ENCODE data around the gene LGALS9. TPM values are rescaled to one million over a fixed set of nuclear protein-coding genes. Genes with fewer than 3 reads are reported as not detected.

Gene LGALS9
- total and polyA plus RNA-seq, 2 donors (not counting 1 experiment from before 2014, with no cell fraction given), result 1.7 to 2.1 TPM

GRCh38 chr17:27590864-27591263 is 40.1 kb upstream of the LGALS9 start:
- Histone ChIP-seq H3K4me1 (ENCODE audit: control insufficient read depth, extremely low read depth, insufficient read depth, low read length) (no peaks in the 10 kb centered on the region), H3K9ac (ENCODE audit: insufficient read depth, low read length) (no peak overlapping the region), H3K9me3 (ENCODE audit: control insufficient read depth, insufficient read depth, low read depth, low read length) (no peaks in the 10 kb centered on the region), H3K36me3 (ENCODE audit: control insufficient read depth, insufficient read depth, low read length) (peaks cover 1% of the 10 kb centered on the region), H4K20me1 (ENCODE audit: control insufficient read depth, extremely low read depth, insufficient read depth, low read length) (no peaks in the 10 kb centered on the region), H3K4me2 (ENCODE audit: extremely low read depth, insufficient read depth, low read length) (no peak overlapping the region), H3K27ac (ENCODE audit: insufficient read depth, low read length) (no peak overlapping the region), H2AFZ (ENCODE audit: low read length) (no peak overlapping the region), H3K27me3 (ENCODE audit: control insufficient read depth, insufficient read depth, low read length) (no peaks in the 10 kb centered on the region), H3K4me3 (replicated peaks in 1 of 4; ENCODE audit: control extremely low read depth in 1 of 4, insufficient read depth in 1 of 4, low read depth in 3 of 4, low read length in 4 of 4) (no peak overlapping the region), H3K79me2 (ENCODE audit: control insufficient read depth, insufficient read depth, low read length) (no peaks in the 10 kb centered on the region)
- DNase-seq (ENCODE audit: low read depth in 2 of 2), result no peak
- TF ChIP-seq EZH2 (IDR thresholded peaks at IDR 0.05; ENCODE audit: low read length, missing control alignments), result no peak
- no peak for TF ChIP-seq CTCF (conservative IDR thresholded peaks at IDR 0.05 in 1 of 2, IDR thresholded peaks at IDR 0.05 in 1 of 2; ENCODE audit: low read depth in 1 of 2, low read length in 2 of 2)

DNA sequence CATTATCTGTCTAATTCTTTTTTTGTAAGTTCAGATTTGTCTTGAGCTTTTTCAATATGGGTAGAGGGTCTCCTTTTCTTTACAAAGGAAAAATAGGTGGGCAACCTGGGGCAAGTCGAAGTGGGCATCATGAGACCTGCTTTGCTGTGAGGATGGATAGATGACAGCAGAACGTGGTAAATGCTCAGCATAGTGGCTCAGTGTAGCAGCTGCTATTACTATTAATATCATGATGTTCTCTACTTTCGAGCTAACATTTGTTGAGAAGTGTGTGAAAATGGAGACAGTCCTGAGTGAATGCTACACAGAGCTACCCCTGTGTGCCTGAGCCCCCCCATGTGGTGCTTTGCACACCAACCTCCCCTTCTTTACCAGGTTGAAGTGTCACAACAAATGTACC is 39.0 kb upstream of the LGALS9 start:
- Histone ChIP-seq H3K4me3 (replicated peaks in 1 of 4; ENCODE audit: control extremely low read depth in 1 of 4, insufficient read depth in 1 of 4, low read depth in 3 of 4, low read length in 4 of 4) (no peak overlapping the region), H4K20me1 (ENCODE audit: control insufficient read depth, extremely low read depth, insufficient read depth, low read length) (no peaks in the 10 kb centered on the region), H3K4me1 (ENCODE audit: control insufficient read depth, extremely low read depth, insufficient read depth, low read length) (no peaks in the 10 kb centered on the region), H3K27ac (ENCODE audit: insufficient read depth, low read length) (no peak overlapping the region), H3K27me3 (ENCODE audit: control insufficient read depth, insufficient read depth, low read length) (no peaks in the 10 kb centered on the region), H3K9ac (ENCODE audit: insufficient read depth, low read length) (no peak overlapping the region), H3K36me3 (ENCODE audit: control insufficient read depth, insufficient read depth, low read length) (peaks cover 1% of the 10 kb centered on the region), H3K4me2 (ENCODE audit: extremely low read depth, insufficient read depth, low read length) (no peak overlapping the region), H3K79me2 (ENCODE audit: control insufficient read depth, insufficient read depth, low read length) (no peaks in the 10 kb centered on the region), H2AFZ (ENCODE audit: low read length) (no peak overlapping the region), H3K9me3 (ENCODE audit: control insufficient read depth, insufficient read depth, low read depth, low read length) (no peaks in the 10 kb centered on the region)
- no peak for DNase-seq (ENCODE audit: low read depth in 2 of 2)
- no peak for TF ChIP-seq EZH2 (IDR thresholded peaks at IDR 0.05; ENCODE audit: low read length, missing control alignments)
- no peak for TF ChIP-seq CTCF (conservative IDR thresholded peaks at IDR 0.05 in 1 of 2, IDR thresholded peaks at IDR 0.05 in 1 of 2; ENCODE audit: low read depth in 1 of 2, low read length in 2 of 2)

GRCh38 chr17:27593232-27593856 is 37.6 kb upstream of the LGALS9 start:
- TF ChIP-seq EZH2 (IDR thresholded peaks at IDR 0.05; ENCODE audit: low read length, missing control alignments), result no peak
- no peak for TF ChIP-seq CTCF (conservative IDR thresholded peaks at IDR 0.05 in 1 of 2, IDR thresholded peaks at IDR 0.05 in 1 of 2; ENCODE audit: low read depth in 1 of 2, low read length in 2 of 2)

More at GRCh38 chr17:27593232-27593856, 37.6 kb upstream of the LGALS9 start:
- Histone ChIP-seq H2AFZ (ENCODE audit: low read length) (no peak overlapping the region), H3K4me1 (ENCODE audit: control insufficient read depth, extremely low read depth, insufficient read depth, low read length) (no peaks in the 10 kb centered on the region), H3K27me3 (ENCODE audit: control insufficient read depth, insufficient read depth, low read length) (no peaks in the 10 kb centered on the region), H3K79me2 (ENCODE audit: control insufficient read depth, insufficient read depth, low read length) (no peaks in the 10 kb centered on the region), H3K4me3 (replicated peaks in 1 of 4; ENCODE audit: control extremely low read depth in 1 of 4, insufficient read depth in 1 of 4, low read depth in 3 of 4, low read length in 4 of 4) (no peak overlapping the region), H3K36me3 (ENCODE audit: control insufficient read depth, insufficient read depth, low read length) (peaks cover 1% of the 10 kb centered on the region), H3K9ac (ENCODE audit: insufficient read depth, low read length) (no peak overlapping the region), H3K27ac (ENCODE audit: insufficient read depth, low read length) (no peak overlapping the region), H4K20me1 (ENCODE audit: control insufficient read depth, extremely low read depth, insufficient read depth, low read length) (no peaks in the 10 kb centered on the region), H3K9me3 (ENCODE audit: control insufficient read depth, insufficient read depth, low read depth, low read length) (no peaks in the 10 kb centered on the region), H3K4me2 (ENCODE audit: extremely low read depth, insufficient read depth, low read length) (no peak overlapping the region)
- no peak for DNase-seq (ENCODE audit: low read depth in 2 of 2)
